ENCODE measurements around the gene GTF2F2.

The GTF2F2 gene, protein sequence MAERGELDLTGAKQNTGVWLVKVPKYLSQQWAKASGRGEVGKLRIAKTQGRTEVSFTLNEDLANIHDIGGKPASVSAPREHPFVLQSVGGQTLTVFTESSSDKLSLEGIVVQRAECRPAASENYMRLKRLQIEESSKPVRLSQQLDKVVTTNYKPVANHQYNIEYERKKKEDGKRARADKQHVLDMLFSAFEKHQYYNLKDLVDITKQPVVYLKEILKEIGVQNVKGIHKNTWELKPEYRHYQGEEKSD

DNA sequence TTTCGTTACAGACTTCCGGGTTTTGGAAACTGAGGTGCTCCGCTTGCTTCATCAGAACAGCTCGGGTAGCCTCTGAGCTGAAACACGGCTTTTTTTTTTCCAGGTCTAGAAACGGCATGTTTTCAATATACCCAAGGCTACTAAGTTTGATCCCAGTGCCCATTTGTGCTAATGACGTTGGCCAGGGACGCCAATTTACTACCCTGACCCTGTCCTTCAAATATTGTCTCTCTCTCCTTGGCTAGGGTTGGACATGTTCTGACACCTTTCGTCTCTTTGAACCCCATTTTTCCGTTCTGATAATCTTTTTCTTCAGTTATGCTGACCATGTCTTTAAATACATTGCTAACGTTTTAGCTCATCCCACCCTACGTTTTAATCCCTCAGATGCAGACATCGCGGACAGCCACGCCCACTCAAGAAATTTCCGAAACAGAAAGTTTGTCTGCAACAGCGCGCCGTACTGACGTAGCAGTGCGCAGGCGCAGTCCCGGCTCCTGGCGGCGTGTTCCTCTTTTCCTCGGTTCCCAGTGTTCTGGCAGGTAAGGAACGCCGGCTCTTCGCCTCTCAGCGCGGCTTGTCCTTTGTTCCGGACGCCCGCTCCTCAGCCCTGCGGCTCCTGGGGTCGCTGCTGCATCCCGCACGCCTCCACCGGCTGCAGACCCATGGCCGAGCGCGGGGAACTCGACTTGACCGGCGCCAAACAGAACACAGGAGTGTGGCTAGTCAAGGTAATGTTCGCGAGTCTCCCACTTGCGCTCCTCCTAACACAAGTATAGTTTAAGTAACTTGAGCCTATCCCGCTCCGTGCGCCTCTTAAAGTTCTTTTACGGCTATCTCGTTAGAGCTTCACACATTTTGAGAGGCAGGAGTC, at the start of gene GTF2F2:
TSS of gene GTF2F2 (plus strand) at position 520 of the 874 bp plus-strand sequence. CDS start at position 666, 146 bp downstream.
- DNase-seq, result peak; percentile 91

DNA sequence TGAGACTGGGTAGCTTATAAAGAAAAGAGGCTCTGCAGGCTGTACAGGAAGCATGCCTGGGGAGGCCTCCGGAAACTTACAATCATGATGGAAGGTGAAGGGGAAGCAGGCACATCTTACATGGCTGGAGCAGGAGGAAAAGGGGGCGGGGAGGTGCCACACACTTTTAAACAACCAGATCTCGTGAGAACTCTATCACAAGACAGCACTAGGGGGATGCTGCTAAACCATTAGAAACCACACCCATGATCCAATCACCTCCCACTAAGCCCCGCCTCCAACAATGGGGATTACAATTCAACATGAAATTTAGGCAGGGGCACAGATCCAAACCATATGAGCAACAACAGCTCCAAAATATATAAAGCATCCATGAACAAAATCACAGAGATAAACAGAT, 46.5 kb upstream of the GTF2F2 start:
- no peak for DNase-seq

DNA sequence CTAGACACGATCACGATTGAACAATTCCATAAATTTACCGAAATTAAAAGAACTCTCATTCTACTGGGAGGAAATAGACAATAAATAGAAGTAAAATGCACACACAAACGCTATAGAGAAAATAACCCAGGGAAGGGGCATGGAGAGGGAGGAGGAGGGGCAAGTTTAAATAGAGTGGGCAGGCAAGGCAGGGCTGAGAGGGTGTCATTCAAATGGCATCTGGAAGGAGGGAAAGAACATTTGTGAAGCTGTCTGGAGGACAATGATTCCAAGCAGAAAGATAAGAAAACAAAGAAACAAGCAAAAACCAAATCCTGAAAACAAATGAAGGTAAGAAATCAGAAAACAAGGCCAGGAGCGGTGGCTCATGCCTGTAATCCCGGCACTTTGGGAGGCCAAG, 45.6 kb upstream of the GTF2F2 start:
- DNase-seq, result no peak

DNA sequence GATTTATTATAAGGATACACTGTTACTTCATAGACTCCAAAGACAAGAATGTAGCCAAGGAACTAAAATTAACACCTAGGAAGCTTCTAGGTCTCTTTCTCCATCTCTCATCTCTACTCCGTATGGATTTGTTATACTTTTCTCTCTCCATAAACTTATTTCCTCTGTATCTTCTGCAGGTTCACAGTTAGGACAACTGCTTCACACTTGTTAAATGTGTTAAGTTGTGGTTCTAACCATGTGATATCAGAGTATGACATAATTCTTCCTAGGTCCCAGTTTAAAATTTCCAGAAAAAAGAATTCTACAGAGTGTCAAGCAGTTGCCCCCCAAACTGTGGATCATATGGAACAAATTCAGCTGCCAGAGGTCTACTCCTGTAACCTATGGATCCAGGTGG, 42.3 kb upstream of the GTF2F2 start:
- no peak for DNase-seq

DNA sequence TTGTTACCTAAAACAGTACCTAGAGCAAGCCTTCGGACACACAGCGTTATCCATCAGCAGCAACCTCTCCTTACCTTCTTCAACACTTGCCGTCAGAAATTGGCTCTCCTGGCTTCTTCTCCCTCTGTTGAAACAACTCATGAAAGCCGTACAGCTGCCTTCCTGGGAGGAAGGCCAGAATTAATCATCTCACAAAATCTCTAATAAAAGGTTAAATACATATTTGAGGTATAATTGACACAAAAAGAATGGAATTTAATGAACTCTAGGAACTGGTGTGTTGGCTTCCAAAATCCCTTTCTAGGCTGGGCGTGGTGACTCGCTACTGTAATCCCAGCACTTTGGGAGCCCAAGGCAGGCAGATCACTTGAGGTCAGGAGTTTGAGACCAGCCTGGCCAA, 37.3 kb upstream of the GTF2F2 start:
- DNase-seq, result no peak

DNA sequence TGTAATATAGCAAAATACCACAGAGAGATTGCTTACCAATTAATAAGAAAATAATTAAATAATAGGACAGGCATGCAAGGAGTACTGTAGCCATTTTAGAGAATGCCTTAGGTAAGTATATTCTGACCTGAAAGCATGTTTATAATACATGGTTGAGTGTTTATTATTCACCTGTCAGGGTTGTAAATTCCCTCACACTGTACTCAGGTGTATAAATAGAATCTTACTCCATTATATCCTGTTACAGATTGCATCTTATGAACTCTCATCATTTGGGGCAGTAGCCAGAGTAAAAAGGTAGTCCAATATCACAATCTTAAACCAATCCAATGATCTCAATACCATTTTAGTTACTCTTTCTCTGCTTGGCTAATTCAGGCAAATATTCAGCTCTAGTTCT, 35.8 kb upstream of the GTF2F2 start:
- DNase-seq, result no peak

DNA sequence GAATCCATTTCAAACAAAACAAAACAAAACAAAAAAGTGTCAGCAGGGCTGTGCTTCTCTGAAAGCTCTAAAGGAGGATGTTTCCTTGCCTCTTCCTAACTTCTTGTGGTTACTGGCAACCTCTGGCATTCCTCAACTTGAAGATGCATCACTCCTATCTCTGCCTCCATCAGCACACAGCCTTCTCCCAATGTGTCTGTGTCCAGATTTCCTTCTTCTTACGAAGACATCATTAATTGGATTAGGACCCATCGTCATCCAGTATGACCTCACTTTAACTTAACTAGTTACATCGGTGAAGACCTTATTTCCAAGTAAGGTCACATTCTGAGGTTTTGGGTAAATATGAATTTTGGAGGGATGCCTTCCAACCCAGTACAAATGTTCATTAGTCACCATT, 33.8 kb upstream of the GTF2F2 start:
- DNase-seq, result no peak

DNA sequence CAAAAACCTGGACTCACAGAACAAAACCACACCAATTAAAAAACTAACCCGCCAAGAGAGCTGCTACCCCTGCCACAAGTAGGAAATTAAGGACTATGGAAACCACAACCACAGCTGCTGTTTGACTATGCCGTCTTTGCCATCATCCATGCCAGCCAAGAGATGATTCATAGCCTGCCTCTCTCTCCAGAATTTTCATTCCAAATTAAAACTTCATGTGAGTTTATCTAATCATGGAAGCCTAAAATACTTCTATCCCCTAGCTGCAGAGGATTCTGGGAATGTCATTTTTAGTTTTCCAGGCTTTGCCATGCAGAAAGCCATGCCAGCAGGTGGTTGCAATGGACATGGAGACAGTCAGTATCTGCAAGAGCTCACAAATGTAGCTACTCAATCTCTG, 27.6 kb upstream of the GTF2F2 start:
- no peak for DNase-seq

DNA sequence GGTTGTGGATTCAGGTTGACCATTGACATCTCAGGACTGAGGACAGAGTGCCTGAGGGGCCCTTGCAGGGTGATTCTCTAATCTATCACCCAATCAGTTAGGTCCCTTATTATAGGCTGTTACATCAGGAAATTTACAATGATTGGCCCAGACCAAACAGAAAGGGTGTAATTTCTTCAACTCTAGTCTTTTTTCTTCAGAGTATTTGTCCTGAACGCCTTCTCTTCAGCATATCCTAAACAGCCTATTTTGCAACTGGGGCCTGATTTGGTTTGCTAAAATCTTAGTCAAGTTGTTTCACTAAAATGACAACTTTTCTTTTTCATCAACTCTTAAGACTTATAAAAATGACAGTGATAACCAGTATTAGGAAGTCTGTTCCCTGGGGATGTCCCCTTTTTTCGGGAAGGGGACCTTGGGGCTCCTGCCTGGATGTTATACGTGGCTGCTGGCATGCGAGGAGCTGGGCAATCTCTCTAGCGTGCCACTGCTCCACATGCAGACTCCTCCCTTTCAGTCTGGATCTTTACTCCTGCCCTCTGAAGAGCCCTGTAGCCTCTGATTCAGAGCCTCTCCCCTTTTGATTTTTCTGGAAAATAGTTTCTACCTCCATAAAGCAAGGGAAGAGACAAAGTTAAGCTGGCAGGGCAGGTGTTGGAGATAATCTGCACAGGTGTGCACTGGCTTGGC, 19.6 kb upstream of the GTF2F2 start:
- no peak for DNase-seq

DNA sequence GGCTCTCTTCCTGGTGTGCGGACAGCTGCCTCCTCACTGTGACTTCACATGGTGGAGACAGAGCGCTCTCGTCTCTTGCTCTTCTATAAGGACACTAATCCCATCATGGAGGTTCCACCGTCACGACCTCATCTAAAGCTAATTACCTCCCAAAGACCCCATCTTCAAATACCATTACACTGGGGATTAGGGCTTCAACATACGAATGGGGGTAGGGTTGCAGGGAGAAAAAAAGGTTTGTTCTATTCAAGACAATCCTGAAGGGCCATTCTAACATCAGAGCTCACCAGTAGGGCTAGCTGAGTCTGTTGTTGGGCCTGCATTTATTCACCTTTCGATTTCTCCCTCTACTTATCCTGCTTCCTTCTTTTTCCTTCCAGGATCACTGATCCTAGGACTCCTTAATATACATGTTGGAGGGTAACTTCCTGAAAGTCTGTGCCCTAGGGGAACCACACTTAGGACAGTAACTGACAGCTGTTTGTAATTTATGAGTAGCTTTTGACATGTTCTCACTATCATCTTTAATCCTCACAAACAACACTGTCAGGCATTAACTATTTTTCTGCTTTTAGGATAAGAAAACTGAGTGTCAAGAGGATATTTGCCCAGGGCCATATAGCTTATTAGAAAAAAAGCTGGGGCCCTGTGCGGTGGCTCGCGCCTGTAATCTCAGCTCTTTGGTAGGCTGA, 18.8 kb upstream of the GTF2F2 start:
- DNase-seq, result no peak

DNA sequence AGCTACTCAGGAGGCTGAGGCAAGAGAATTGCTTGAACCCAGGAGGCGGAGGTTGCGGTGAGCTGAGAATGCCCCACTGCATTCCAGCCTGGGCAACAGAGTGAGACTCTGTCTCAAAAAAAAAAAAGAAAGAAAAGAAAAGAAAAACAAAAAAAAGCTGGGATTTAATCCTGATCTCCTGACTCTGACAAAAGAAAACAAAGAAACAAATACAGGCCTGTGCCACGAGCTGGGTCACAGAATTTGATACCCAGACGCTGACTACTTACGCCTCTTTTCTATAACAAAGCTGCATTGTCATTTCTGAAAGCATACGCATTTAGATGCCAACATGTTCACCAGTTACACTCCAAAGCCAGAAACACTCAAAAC, 18.2 kb upstream of the GTF2F2 start:
- DNase-seq, result no peak

DNA sequence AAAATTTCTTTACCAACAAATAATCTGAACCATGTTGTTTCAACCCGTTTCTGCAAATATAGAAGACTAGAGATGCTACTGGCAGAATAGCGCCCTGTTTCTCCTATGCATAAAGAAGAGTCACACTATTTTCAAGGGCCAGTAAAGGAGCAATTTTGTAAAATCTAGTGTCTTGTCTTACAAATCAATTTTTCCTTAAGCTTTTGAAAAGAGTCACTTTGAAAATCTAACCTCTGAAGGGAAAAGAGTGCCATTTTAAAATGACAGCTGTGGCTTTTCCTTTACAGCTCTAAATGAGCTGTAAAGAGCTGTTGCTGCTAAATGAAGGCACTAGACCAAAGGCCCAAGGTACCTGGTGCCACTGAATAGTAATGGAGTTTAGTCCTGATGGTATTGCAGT, 16.9 kb upstream of the GTF2F2 start:
- no peak for DNase-seq

DNA sequence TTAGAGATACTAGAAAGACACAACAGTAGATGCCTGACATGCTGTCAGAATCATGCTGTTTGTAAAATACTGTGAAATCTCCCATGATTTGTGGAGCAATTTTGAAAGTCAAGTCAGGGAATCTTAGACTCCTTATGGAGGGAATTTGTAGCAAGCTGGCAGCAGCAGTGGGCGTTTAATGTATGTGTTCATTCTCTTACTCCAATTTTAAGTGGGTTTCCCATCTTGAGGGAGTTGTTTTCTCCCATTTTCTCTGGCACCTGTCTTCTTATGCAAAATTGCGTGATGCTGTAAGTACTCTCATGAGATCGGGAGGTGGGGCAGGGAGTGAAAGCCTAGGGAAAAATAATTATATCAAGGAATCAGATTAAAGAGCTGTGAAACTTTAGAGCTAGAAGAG, 16.0 kb upstream of the GTF2F2 start:
- DNase-seq, result no peak

DNA sequence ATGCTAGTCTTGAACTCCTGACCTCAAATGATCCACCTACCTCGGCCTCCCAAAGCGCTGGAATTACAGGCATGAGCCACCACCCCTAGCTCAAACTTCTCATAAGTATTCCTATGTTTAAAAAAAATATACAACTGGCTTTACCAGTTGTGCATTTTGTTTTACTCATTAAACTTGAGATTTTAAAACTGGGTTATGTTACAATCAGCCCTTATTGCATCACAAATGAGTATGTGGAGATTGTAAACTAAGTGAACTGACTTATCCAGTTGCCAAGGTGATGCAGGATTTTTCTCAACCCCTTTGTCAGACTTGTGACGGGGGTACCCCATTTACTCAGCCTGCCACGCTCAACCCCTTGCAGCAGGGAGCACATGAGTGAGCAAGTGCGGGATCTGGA, 14.4 kb upstream of the GTF2F2 start:
- no peak for DNase-seq

DNA sequence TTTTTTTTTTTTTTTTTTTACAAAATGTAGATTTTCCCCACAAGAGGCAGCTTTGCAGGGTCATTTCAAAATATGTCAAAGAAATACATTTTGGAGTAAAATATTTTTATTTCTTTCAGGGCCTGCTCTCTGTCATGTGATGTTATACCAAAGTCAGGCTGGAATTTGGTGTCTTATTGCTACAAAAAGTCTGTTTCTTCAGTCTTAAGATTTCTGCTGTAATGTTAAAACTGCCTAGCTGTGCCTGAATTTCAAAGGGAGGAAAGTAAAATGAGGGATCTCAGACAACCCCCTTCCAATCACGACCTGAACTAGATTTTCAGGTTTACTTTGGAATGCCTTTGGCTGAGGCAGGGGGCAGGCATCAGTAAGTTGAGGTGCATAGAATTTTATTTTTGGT, 12.8 kb upstream of the GTF2F2 start:
- DNase-seq, result no peak

DNA sequence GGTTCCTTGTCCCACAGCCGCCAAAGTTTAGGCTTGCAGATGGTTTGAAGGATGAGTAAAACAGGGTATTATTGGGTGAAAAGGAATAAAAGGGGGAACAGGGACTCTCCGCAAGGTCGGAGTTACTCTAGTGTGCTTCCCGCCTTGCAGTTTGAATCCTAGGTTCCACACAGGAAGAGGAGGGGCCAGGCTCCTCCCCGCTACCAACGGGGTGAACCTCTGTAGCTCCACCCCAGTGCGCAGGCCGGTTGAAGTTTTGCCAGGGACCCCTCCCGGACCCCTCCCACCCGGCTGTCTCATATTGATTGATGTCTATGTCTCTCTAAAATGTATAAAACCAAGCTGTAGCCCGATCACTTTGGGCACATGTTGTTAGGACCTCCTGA, 11.6 kb upstream of the GTF2F2 start:
- peak; percentile 15 for DNase-seq

DNA sequence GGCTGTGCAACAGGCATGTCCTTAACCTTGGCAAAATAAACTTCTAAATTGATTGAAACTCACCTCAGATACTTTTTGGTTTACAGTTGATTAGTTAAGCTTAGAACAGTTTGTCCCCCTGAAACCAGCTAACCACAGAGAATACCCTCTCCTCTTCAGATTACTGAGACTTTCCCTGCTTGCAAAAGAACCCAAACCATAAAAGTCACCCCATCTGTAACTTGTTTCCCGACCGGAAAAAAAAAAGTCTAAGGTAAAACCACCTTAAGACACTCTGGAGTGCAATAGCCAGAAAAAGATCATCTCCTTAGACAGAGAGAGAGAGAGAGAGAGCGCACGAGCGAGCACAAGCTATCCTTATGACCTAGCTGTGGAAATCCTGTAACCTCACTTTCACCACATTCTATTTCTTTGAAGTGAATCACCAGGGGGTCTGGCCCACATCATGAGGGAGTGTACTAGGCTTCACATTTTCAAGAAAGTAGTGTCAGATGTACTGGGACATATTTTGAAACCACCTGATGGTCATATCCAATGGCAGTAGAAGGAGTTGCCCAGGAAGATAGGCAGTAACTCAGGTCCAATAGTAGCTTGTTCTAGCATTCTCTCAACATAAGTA, 11.1 kb upstream of the GTF2F2 start:
- DNase-seq, result no peak

DNA sequence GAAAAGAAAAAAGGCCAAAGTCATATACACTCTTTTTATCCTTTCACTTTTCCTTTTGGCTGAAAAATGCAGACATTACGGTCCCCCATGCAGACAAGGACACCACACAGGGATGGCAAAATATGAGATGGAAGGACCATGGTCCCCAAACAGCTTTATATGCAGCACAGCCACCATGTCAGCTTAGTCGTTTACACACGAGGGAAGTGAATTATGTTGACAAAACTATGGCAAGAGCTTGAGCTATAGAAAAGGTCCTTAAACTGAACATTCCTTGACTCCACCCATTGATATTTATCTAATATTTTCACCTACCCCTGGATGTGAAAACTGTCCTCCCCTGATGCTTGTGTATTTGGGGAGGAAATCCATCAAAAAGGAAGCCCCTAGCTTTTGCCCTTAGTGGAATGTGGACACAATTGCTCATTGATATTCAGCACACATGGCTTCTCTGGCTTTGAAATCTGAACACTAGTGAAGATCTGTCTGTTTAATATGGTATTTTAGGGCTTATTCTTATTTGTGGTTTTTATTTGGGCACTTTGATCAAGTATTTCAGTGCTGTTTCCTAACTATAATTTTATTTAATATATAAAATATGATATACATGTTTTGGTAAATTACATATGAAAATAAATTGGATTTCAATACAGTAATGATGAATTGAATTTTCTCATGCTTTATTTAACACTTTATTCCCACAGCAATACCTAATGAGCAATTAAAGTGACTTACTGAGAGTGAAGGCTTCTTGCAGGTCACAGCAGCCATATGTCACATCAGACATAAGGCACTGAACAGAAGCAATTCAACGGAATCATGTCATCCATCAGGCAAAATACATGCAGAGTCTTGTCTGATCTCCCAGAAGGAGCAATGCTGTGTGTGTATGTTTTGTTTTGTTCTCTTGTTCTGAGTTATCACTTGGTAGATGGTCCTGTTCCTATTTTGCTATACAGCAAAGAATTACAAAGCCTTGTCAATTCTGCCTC, 6.8 kb upstream of the GTF2F2 start:
- no peak for DNase-seq

DNA sequence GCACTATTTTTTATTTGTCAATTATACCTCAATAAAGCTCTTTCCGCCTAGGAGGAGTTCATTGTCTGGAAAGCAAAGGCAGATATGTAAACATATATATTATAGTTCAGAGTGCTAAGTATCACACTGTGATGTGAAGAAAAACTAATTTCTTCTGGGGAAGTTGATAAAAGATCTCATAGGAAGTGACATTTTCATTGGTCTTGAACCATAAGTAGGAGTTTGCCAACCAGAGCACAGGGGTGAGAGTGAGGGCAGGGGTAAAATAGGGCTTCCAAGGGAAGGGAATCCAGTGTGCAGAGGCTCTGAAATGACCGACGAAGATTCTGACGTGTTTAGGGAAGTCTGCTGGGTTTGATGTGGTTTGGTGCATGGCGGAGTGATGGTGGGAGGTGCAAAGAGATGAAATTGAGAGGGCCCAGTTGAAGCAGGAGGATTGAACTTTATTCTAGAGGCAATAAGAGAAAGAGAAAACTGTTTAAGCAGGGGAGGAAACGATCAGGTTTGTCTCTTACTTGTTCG, 780 bp upstream of the GTF2F2 start:
- DNase-seq, result peak; percentile 78

DNA sequence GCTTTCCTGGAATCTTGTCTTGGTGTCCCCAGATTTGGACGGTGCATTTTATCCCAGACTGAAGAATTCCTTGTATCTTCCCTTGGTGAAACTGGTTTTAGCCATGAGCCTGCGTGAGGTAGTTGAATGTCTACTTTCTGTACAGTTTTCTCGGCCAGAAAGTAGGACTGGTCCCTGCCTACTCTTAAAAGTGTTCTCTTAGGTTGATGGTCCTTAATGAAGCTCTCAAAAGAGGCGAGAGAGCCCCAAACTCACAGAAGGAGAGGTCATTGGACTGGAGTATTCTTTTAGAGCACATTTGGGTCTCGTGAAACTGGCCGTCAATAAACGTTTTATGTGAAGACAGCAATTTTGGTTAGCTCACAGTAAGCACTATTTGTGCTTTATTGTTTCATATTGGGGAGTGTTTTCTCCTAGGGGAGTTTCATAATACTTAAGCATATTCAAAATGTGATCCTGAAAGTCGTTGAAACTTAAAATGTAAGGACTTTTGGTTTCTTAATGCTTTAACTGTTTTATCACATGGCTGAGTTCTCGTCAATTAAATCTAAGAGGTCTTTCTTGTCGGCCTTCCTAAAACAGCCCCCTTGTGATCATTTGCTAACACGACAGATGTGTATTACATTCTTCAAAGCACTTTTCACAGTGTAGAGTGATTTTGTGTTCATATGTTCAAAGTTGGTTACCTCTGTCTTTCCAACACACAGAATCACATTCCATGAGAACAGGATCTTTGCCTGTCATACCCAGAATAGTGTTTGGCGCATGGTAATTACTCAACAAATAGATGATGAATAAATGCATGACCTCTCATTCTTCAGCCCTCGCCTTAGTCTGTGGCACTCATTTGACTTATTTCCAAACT, 889 bp downstream of the GTF2F2 start:
- peak; percentile 17 for DNase-seq

Measured in CD4-positive, alpha-beta T cell treated with Interleukin-10 for 1 hour (primary cell).